Neural cell (in vitro differentiated cells): Measurements from ENCODE around the gene SLC35A2. TPM values are rescaled to one million over a fixed set of nuclear protein-coding genes. Genes with fewer than 3 reads are reported as not detected.

Experiments
- H2AFZ ChIP-seq: fragments of 200-600, 300-800 bp; sonication (generic), shearing (Covaris generic); 2 replicates; pipeline ENCODE4 v1.6.0; 2014; ENCODE audit warnings: low read depth, mild to moderate bottlenecking, antibody characterized with exemption, low read length, moderate library complexity
- H3F3A ChIP-seq: fragments of 200-600 bp; shearing (Covaris generic); 2 replicates; pipeline ENCODE4 v1.6.1; 2016; ENCODE audit warnings: mild to moderate bottlenecking, moderate library complexity, mixed read lengths, antibody characterized with exemption, low read length; ENCODE audit not compliant: insufficient read depth, poor library complexity, severe bottlenecking
- H3K27ac ChIP-seq: fragments of 200-600, 300-800 bp; sonication (generic), shearing (Covaris generic); 2 replicates; pipeline ENCODE4 v1.5.1; 2014; ENCODE audit warnings: mild to moderate bottlenecking, low read length, moderate library complexity
- H3K27me3 ChIP-seq: fragments of 300-800, 200-600 bp; sonication (generic), shearing (Covaris generic); 2 replicates; pipeline ENCODE4 v1.6.0; 2014; ENCODE audit warnings: mild to moderate bottlenecking, low read depth, low read length, moderate library complexity; ENCODE audit not compliant: insufficient read depth
- H3K36me3 ChIP-seq: fragments of 300-800, 200-600 bp; sonication (generic), shearing (Covaris generic); 2 replicates; pipeline ENCODE4 v1.5.1; 2014; ENCODE audit warnings: mild to moderate bottlenecking, antibody characterized with exemption, low read length, moderate library complexity; ENCODE audit not compliant: insufficient read depth
- H3K4me2 ChIP-seq: fragments of 300-800, 200-600 bp; sonication (generic), shearing (Covaris generic); 2 replicates; pipeline ENCODE4 v1.6.0; 2014; ENCODE audit warnings: mild to moderate bottlenecking, low read length
- H3K4me3 ChIP-seq: fragments of 300-800, 200-600 bp; sonication (generic), shearing (Covaris generic); 2 replicates; pipeline ENCODE4 v1.5.1; 2014; ENCODE audit warnings: mild to moderate bottlenecking, low read length, moderate library complexity
- H3K79me2 ChIP-seq: fragments of 200-600 bp; shearing (Covaris generic); replicated peaks from 2 replicates; pipeline ENCODE4 v1.6.0; 2014; ENCODE audit warnings: mild to moderate bottlenecking, low read length, moderate library complexity; ENCODE audit not compliant: insufficient read depth
- H3K9ac ChIP-seq: fragments of 300-800, 200-600 bp; sonication (generic), shearing (Covaris generic); 2 replicates; pipeline ENCODE4 v1.6.1; 2016; ENCODE audit warnings: mild to moderate bottlenecking, low read length, mixed read lengths
- H3K9me2 ChIP-seq: fragments of 200-600 bp; shearing (Covaris generic); 2 replicates; pipeline ENCODE4 v1.6.1; 2016; ENCODE audit warnings: mild to moderate bottlenecking, low read length, mixed read lengths; ENCODE audit not compliant: insufficient read depth
- H3K9me3 ChIP-seq: fragments of 200-600, 300-800 bp; sonication (generic), shearing (Covaris generic); 2 replicates; pipeline ENCODE4 v1.6.1; 2016; ENCODE audit warnings: mild to moderate bottlenecking, mixed run types, low read length, moderate library complexity, mixed read lengths
- H4K20me1 ChIP-seq: fragments of 200-600 bp; shearing (Covaris generic); 2 replicates; pipeline ENCODE4 v1.6.1; 2016; ENCODE audit warnings: mild to moderate bottlenecking, mixed run types; ENCODE audit not compliant: insufficient read depth
- CTCF ChIP-seq: fragments of 450-650 bp; IDR thresholded peaks from 2 replicates; pipeline ENCODE4 v1.5.1; 2014; ENCODE audit warnings: antibody characterized with exemption, mild to moderate bottlenecking, moderate library complexity; ENCODE audit not compliant: poor library complexity, severe bottlenecking
- EP300 ChIP-seq: fragments of 450-650 bp; conservative IDR thresholded peaks from 2 replicates; pipeline ENCODE4 v1.6.1; 2014; ENCODE audit warnings: antibody characterized with exemption, mild to moderate bottlenecking, moderate library complexity; ENCODE audit not compliant: poor library complexity, severe bottlenecking
- EZH2 ChIP-seq: fragments of 200-600, 300-800 bp; shearing (Covaris generic), sonication (generic); IDR thresholded peaks from 2 replicates; pipeline ENCODE4 v1.6.1; 2014; ENCODE audit warnings: antibody characterized with exemption, low read length, borderline replicate concordance, mild to moderate bottlenecking; ENCODE audit not compliant: insufficient read depth, poor library complexity, severe bottlenecking
- MXI1 ChIP-seq: fragments of 450-650 bp; conservative IDR thresholded peaks from 2 replicates; pipeline ENCODE4 v1.6.1; 2014; ENCODE audit warnings: antibody characterized with exemption, mild to moderate bottlenecking; ENCODE audit not compliant: poor library complexity, severe bottlenecking
- POLR2AphosphoS5 ChIP-seq: IDR thresholded peaks from 2 replicates; pipeline ENCODE4 v1.6.1; 2012
- RAD21 ChIP-seq: fragments of 450-650 bp; conservative IDR thresholded peaks from 2 replicates; pipeline ENCODE4 v1.6.1; 2014; ENCODE audit warnings: antibody characterized with exemption, mild to moderate bottlenecking, moderate library complexity
- SMC3 ChIP-seq: fragments of 450-650 bp; conservative IDR thresholded peaks from 2 replicates; pipeline ENCODE4 v1.6.1; 2014; ENCODE audit warnings: antibody characterized with exemption, mild to moderate bottlenecking, moderate library complexity; ENCODE audit not compliant: poor library complexity
- TAF1 ChIP-seq: IDR thresholded peaks from 2 replicates; pipeline ENCODE4 v1.6.1; 2012; ENCODE audit warnings: low read depth
- polyA plus RNA-seq: library from polyadenylated mRNA; depleted of rRNA; stranded (reverse); fragments of >200 nt; gene quantifications from 2 replicates; pipeline ENCODE4 v1.2.3, GENCODE V29; 2014
- TF ChIP-seq, protein P1 (sequence below): IDR thresholded peaks from 2 replicates; pipeline ENCODE4 v1.6.1; 2012; ENCODE audit warnings: borderline replicate concordance

Gene SLC35A2
- polyA plus RNA-seq, 1 donor from 2014 or later, result 20.7 TPM

DNA sequence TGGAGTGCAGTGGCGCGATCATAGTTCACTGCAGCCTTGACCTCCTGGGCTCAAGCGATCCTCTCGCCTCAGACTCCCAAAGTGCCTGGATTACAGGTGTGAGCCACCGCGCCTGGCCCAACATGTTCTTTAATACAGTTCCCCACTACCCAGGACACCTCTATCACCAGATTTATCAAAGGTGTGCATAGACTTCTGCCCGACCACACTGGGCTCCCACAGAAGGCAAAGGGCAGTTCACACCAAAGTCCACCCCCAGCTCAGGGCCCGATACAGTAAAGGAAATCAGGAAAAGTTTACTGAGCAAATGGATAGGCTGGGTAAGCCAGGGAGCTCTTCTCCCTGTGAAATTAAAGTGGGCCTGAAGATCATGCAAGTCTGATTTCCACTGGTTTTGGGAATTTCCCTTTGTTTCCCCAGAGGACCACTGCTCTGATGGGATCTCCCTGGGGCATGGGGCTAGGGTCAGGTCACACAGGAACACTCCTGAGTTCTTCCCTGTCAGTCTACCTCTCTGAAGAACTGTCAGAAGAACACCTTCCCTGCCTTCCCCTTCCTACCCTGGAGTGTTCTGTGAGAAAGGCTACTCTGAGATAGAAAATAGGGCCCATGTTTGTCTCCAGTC, 25.1 kb upstream of the SLC35A2 start:
- no peak overlapping the region for H3K4me2 ChIP-seq
- H2AFZ ChIP-seq, result no peak overlapping the region
- H3K9ac ChIP-seq, result no peak overlapping the region
- H3F3A ChIP-seq, result no peaks in the 10 kb centered on the region
- no peak overlapping the region for H3K4me3 ChIP-seq
- H3K27ac ChIP-seq, result no peak overlapping the region
- no peaks in the 10 kb centered on the region for H3K36me3 ChIP-seq
- H3K79me2 ChIP-seq, result no peaks in the 10 kb centered on the region
- TF ChIP-seq EZH2 (no peak), EP300 (no peak), TAF1 (no peak), SMC3 (no peak), POLR2AphosphoS5 (no peak), CTCF (no peak), RAD21 (no peak), MXI1 (no peak)
- TF ChIP-seq, protein P1, sequence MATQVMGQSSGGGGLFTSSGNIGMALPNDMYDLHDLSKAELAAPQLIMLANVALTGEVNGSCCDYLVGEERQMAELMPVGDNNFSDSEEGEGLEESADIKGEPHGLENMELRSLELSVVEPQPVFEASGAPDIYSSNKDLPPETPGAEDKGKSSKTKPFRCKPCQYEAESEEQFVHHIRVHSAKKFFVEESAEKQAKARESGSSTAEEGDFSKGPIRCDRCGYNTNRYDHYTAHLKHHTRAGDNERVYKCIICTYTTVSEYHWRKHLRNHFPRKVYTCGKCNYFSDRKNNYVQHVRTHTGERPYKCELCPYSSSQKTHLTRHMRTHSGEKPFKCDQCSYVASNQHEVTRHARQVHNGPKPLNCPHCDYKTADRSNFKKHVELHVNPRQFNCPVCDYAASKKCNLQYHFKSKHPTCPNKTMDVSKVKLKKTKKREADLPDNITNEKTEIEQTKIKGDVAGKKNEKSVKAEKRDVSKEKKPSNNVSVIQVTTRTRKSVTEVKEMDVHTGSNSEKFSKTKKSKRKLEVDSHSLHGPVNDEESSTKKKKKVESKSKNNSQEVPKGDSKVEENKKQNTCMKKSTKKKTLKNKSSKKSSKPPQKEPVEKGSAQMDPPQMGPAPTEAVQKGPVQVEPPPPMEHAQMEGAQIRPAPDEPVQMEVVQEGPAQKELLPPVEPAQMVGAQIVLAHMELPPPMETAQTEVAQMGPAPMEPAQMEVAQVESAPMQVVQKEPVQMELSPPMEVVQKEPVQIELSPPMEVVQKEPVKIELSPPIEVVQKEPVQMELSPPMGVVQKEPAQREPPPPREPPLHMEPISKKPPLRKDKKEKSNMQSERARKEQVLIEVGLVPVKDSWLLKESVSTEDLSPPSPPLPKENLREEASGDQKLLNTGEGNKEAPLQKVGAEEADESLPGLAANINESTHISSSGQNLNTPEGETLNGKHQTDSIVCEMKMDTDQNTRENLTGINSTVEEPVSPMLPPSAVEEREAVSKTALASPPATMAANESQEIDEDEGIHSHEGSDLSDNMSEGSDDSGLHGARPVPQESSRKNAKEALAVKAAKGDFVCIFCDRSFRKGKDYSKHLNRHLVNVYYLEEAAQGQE, result no peak
- no peaks in the 10 kb centered on the region for H3K9me2 ChIP-seq
- no peaks in the 10 kb centered on the region for H3K27me3 ChIP-seq
- H4K20me1 ChIP-seq, result no peaks in the 10 kb centered on the region
- H3K9me3 ChIP-seq, result no peaks in the 10 kb centered on the region

DNA sequence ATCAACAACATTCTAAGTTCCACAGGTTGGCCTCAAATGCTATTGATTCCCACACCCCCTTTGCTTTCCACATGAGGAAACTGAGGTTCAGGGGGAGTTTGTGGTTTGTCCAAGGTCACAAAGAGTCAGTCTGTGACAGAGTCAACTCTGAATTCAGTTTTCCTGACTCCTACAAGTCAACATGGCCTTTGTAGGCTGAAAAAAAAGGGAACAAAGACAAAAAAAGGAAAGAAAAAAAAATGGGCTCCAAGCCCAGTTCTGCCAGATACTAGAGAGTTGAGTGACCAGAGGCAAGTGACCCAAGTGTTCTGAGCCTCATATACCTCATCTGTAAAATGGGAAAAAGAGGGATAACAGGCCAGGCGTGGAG, 23.8 kb upstream of the SLC35A2 start:
- Histone ChIP-seq H3K79me2 (no peaks in the 10 kb centered on the region), H3K4me3 (no peak overlapping the region), H3K27ac (no peak overlapping the region), H3K36me3 (no peaks in the 10 kb centered on the region), H3K27me3 (no peaks in the 10 kb centered on the region), H3K9ac (no peak overlapping the region), H4K20me1 (no peaks in the 10 kb centered on the region), H3K9me2 (no peaks in the 10 kb centered on the region), H3K9me3 (no peaks in the 10 kb centered on the region), H2AFZ (no peak overlapping the region), H3F3A (no peaks in the 10 kb centered on the region), H3K4me2 (no peak overlapping the region)
- TF ChIP-seq CTCF (no peak), EZH2 (no peak)
- TF ChIP-seq, protein P1, result no peak
